ENCODE results near the gene MAP4K1. TPM values are rescaled to one million over a fixed set of nuclear protein-coding genes. Genes with fewer than 3 reads are reported as not detected.
"Not testable (repeated sequence)": the region's sequence is repeated elsewhere in the genome, so short reads cannot be mapped to it uniquely, and the experiment has no call there.

Gene MAP4K1
- total RNA-seq, 1 experiment from 2014 or later: 0.10 TPM

DNA sequence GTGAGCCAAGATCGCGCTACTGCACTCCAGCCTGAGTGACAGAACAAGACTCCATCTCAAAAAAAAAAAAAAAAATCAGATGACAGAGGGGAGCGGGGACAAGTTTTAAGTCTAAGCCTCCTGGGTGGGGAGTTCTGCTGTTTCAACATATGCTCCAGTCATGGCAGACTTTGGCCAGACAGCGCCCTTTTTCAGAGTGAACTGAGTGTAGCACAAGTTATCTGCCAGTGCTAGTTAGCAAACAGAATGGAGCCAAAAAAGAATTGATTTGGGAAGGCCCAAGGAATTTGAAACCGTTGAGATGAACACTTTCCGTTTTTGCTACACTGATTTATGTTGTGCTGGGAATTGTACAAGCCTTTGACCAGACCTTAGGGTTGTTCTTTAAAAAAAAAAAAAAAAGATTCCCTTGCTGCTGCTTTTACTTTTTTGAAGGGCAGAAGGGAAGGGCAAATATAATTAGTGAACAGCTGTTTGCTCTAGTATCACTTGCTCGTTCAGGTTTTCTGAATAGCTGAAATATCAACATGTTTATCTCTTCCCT, 35.3 kb upstream of the MAP4K1 start:
- DNase-seq (ENCODE audit: extremely low read depth, low read depth): no peak

GRCh38 chr19:38650911-38651584, 33.3 kb upstream of the MAP4K1 start:
- no peak for DNase-seq (ENCODE audit: extremely low read depth, low read depth)

DNA sequence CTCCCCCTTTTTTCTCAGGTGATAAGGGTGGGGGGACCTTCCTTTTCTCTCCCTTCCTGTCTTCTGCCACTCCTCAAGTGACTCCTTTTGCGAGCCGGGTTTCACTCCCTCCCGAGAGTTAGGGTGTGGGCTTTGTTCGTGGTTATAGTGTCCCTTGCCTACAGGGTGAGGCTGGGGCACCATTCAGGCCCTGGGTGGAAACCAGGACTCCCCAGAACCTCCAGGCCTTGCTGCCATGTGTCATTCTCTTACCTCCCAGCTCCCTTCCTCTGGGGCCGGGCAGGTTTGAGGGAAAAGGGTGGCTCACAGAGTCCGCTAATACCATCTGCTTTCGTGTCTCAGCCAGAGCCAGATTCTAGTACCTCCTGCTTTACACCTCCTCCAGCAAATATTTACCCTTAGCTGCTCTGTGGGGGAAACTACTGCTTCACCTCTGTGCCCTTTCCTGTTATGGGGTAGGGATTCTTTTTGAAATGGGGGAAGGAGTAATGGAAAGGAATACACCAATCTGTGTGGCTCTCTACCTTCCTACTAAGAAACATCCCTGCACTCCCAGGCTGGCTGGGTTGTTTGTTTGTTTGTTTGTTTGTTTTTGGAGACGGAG, 32.5 kb upstream of the MAP4K1 start:
- no peak for DNase-seq (ENCODE audit: extremely low read depth, low read depth)

GRCh38 chr19:38649305-38650171, 31.8 kb upstream of the MAP4K1 start:
- no peak for DNase-seq (ENCODE audit: extremely low read depth, low read depth)

DNA sequence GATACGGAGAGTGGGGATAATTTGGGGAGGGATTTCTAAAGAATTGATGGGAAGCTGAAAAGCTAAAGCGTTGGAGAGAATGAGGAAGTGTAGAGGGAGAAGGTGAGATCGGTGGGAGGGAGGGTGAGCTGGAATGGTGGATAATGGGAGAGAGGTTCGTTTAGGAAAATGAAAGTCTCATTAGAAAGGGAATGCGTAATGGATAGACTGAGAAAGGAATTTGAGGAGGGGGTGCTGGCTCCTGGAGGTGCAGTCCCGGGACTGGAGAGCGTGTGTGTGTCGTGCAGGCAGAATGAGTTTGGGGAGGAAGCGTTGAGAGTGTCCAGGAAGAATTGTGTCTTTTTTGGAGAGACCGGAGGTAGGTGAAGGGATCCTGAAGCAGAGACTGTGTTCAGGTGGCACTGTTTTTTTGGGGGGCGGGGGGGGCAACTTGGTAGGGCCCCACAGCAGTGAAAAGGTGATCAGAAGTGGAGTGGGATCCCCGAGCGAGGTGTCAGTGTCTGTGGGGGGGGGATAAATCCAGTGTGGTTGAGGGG, 31.1 kb upstream of the MAP4K1 start:
- no peak for DNase-seq (ENCODE audit: extremely low read depth, low read depth)

GRCh38 chr19:38647966-38648768, 30.4 kb upstream of the MAP4K1 start:
- no peak for DNase-seq (ENCODE audit: extremely low read depth, low read depth)

GRCh38 chr19:38647368-38647965, 29.7 kb upstream of the MAP4K1 start, which contains the start of gene ACTN4:
ACTN4 (plus strand) TSS chr19:38647649; CDS start chr19:38647746, 97 bp downstream.
- DNase-seq (ENCODE audit: extremely low read depth, low read depth): peak; percentile 91

DNA sequence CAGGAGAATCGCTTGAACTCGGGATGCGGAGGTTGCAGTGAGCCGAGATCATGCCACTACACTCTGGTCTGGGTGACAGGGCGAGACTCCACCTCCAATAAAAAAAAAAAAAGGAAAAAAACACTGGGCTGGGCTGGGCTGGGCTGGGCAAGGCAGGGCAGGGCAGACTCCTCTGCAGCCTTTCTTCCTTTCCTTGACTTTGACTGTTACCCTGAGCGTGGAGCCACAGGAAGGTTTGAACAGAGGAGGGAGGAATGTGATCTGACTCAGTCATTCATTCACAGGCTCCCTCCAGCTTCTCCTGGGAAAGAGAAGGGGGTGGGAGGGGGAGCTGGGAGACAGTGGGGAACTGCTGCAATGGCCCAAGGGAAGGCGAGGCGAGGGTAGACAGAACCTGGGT, 27.0 kb upstream of the MAP4K1 start:
- DNase-seq (ENCODE audit: extremely low read depth, low read depth): no peak

DNA sequence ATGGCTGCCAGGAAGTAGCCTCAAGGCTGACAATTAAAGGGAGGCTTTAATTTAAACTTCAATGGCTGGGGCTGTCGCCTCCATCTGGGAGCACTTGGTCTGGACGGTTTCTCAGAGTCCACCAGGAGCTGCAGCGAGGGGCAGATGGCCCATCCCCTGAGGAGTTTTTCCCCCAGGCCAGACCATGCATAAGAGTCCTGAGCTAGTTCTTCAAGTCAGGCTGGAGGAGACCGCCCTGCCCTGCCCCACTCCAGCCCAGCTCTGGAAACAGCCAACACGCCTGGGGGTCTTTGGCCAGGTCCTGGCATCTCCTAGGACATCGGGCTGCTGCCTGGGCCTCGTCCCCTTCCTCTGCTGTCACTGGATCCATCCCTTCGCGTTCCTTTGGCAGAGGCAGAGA, 24.4 kb upstream of the MAP4K1 start:
- no peak for DNase-seq (ENCODE audit: extremely low read depth, low read depth)

GRCh38 chr19:38640368-38640767, 22.6 kb upstream of the MAP4K1 start:
- DNase-seq (ENCODE audit: extremely low read depth, low read depth): no peak

GRCh38 chr19:38639679-38640078, 21.9 kb upstream of the MAP4K1 start:
- DNase-seq (ENCODE audit: extremely low read depth, low read depth): no peak

GRCh38 chr19:38638461-38638860, 20.7 kb upstream of the MAP4K1 start:
- DNase-seq (ENCODE audit: extremely low read depth, low read depth): no peak

DNA sequence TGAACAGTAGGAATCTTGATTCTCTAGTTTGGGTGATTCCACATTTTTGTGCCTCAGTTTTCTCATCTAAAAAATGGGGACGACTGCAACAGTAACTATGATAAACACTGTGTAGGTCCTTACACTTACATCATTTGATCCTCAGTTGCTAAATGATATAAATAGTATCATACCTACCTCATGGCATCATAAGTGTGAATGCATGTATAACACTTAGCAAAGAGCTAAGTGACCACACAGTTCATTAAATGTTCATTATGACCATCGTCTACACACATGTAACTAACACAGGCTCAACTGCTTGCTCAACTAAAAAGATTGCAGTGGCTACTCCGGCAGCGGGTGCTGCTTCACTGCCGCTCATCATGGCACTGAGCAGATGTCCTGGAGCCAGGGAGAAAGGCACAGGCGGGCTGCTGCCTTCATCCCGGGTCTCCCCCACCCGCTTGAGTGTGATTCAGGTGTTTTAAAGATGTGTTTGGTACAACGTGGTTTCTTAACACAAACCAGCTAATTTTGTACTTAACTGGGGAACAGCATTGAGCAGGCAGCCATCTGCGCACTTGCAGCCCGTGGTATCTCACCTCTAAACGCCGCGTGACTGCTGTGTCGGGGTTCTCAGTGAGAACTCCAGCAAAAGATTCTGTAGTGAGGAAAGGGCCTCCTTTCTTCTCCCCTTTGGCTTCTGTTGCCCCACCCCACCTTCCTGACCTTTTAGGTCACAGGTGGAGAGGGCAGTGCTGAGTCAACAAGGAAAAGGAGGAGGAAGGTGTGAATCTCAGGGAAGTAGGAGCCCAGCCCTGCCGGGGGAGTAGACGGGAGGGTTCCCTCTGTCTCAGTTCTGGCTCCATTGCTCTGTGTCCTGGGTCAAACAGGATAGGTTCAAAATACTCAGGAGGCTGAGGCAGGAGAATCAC, 18.0 kb upstream of the MAP4K1 start:
- DNase-seq (ENCODE audit: extremely low read depth, low read depth): no peak

DNA sequence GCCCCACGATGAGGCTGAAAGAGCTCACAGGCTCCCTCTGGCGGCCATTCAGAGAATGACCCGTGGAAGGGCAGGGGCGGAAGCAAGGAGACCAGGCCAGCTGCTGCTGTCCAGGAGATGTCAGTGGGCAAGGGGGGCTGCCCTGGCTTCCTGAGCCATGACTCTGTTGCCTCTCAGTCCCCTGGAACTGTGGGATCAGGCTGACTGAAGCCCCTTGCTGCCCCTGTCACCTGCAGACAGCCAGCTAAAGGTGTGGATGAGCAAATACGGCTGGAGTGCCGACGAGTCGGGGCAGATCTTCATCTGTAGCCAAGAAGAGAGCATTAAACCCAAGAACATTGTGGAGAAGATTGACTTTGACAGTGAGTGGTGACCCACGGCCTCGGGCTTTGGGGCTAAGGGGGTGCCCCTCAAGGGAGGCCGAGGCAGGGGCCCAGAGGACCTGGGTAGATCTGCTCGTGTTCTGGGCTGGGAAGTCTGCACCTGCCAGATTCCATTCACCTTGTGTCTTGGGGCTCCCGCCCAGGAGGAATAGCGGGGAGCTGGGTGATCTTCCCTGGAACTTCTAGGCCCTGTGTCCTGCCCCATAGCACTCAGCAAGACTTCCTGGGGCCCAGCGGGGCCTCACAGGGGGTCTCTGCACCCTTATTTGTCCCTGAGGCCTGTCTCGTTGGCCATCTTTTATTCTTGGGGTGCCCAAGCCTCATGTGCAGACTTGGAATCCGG, 17.2 kb upstream of the MAP4K1 start:
- DNase-seq (ENCODE audit: extremely low read depth, low read depth): peak; percentile 50

DNA sequence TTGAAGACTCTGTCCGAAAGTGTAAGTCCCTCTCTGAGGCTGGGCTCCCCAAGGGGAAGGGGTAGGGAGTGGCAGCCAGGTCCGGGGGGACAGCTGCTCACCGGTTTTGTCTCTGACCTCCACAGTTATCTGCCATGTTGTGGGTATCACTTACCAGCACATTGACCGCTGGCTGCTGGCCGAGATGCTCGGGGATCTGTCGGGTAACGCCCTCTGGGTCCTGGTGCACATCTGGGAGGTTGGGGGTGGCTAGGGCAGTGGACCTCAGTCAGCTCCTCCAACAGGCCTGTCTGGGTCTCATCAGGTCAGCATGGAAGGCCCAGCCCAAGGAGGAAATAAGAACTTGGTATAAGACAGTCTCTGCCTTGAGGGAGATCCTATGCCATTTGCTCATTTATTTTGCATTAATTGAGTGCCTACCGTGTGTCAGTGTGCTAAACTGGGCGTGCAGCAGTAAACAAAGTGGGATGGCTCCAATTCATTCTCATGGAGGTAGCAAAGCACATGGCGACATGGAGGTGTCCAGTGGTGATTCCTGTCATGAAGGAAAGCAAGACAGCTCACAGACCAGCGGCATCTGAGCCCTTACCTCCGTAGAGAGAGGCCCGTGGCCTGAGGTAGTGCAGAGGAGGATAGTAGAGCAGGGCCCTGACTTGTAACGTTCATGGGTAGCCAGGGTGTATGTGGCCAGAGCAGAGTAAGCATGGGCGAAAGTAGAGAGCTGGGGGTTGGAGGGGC, 14.9 kb upstream of the MAP4K1 start:
- DNase-seq (ENCODE audit: extremely low read depth, low read depth): no peak

GRCh38 chr19:38631811-38632475, 14.2 kb upstream of the MAP4K1 start:
- not testable (repeated sequence) for DNase-seq (ENCODE audit: extremely low read depth, low read depth)

GRCh38 chr19:38631301-38631700, 13.5 kb upstream of the MAP4K1 start:
- not testable (repeated sequence) for DNase-seq (ENCODE audit: extremely low read depth, low read depth)
